Osteoblast (primary cell): Measurements from ENCODE around the gene PPA2. TPM values are rescaled to one million over a fixed set of nuclear protein-coding genes. Genes with fewer than 3 reads are reported as not detected.

Experiments used
- DNase-seq: peaks from one replicate; pipeline ENCODE4 v3.0.0; 2011; ENCODE audit warnings: low spot score, mixed read lengths; ENCODE audit not compliant: insufficient read length; ENCODE audit errors: missing footprints
- H2AFZ ChIP-seq: 2 replicates; pipeline ENCODE4 v1.6.0; 2011; ENCODE audit warnings: mild to moderate bottlenecking, low read length
- H3K27ac ChIP-seq: 2 replicates; pipeline ENCODE4 v1.5.1; 2011; ENCODE audit warnings: mild to moderate bottlenecking, low read depth, low read length, moderate library complexity
- H3K27me3 ChIP-seq: 2 replicates; pipeline ENCODE4 v1.6.0; 2012; ENCODE audit warnings: mild to moderate bottlenecking, control low read depth, inconsistent platforms, low read length, moderate library complexity; ENCODE audit not compliant: insufficient read depth
- H3K36me3 ChIP-seq: 2 replicates; pipeline ENCODE4 v1.5.1; 2011; ENCODE audit warnings: mild to moderate bottlenecking, low read length, control low read depth, moderate library complexity; ENCODE audit not compliant: insufficient read depth
- H3K4me1 ChIP-seq: 2 replicates; pipeline ENCODE4 v1.5.1; 2011; ENCODE audit warnings: mild to moderate bottlenecking, low read length, control low read depth, moderate library complexity; ENCODE audit not compliant: insufficient read depth
- H3K4me2 ChIP-seq: 2 replicates; pipeline ENCODE4 v1.6.0; 2011; ENCODE audit warnings: mild to moderate bottlenecking, low read length; ENCODE audit not compliant: insufficient read depth
- H3K4me3 ChIP-seq: fragments of 200-600 bp; sonication (generic); 3 replicates; pipeline ENCODE4 v1.5.1; 2012; ENCODE audit warnings: mild to moderate bottlenecking, low read length, inconsistent platforms; ENCODE audit not compliant: insufficient read depth
- H3K79me2 ChIP-seq: 2 replicates; pipeline ENCODE4 v1.6.0; 2012; ENCODE audit warnings: mild to moderate bottlenecking, low read length, control low read depth, inconsistent platforms; ENCODE audit not compliant: insufficient read depth
- H3K9me3 ChIP-seq: 2 replicates; pipeline ENCODE4 v1.5.1; 2011; ENCODE audit warnings: low read depth, low read length, control low read depth
- H4K20me1 ChIP-seq: 2 replicates; pipeline ENCODE4 v1.6.0; 2012; ENCODE audit warnings: mild to moderate bottlenecking, low read length, control low read depth; ENCODE audit not compliant: insufficient read depth
- CTCF ChIP-seq: IDR thresholded peaks from 2 replicates; pipeline ENCODE4 v1.5.1; 2011; ENCODE audit warnings: mild to moderate bottlenecking, low read depth, low read length, moderate library complexity; ENCODE audit errors: extremely low read depth
- total RNA-seq: library from RNA; depleted of rRNA; stranded (reverse); fragments of >200 nt; gene quantifications from 2 replicates; pipeline ENCODE4 v1.2.3, GENCODE V29; 2012

PPA2 gene
- total RNA-seq, 1 donor = 67.0 TPM

DNA sequence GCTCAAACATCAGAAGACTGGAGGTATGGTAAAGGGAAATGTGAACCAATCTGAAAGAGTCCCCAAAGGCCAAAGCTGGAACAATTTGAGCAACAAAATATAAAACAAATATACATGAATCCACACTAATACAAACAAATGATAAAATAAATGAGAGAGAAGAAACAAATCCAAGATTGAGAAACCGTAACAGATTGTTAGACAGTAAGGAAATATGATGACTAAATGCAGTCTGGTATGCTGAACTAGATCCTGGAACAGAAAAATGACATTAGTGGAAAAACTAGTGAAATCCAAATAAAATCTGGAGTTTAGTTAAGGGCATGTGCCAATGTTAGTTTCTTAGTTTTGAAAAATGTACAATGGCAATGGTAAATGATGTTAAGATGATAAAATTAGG lies 15.9 kb downstream of the PPA2 start:
- no peak overlapping the region for H3K4me3 ChIP-seq
- no peak overlapping the region for H2AFZ ChIP-seq
- peaks cover 18% of the 10 kb centered on the region for H3K79me2 ChIP-seq
- peaks cover 5% of the 10 kb centered on the region for H4K20me1 ChIP-seq
- H3K27ac ChIP-seq = no peak overlapping the region
- DNase-seq = no peak
- H3K36me3 ChIP-seq = no peaks in the 10 kb centered on the region
- H3K27me3 ChIP-seq = no peaks in the 10 kb centered on the region
- no peak for TF ChIP-seq CTCF
- no peaks in the 10 kb centered on the region for H3K9me3 ChIP-seq
- H3K4me1 ChIP-seq = no peaks in the 10 kb centered on the region
- no peak overlapping the region for H3K4me2 ChIP-seq

DNA sequence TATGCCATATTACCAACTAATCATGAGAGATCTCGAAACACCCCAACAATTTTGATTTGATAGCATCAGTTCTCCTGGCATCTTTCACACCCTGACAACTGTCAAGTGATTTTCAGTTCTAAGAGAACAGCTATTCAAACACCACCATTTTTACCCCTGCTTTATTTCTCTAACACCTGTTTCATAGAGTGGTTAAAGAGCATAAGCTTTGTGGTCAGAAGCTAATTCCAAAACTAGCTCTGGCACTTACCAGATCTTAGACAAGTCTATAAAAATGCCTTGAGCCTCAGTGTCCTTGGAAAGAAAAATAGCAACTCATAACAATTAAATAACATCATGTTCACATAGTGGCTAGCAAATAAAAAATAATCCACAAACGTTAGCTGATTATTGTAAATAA lies 17.9 kb downstream of the PPA2 start:
- Histone ChIP-seq H3K27me3 (no peaks in the 10 kb centered on the region), H4K20me1 (peaks cover 5% of the 10 kb centered on the region), H2AFZ (no peak overlapping the region), H3K36me3 (no peaks in the 10 kb centered on the region), H3K4me3 (no peak overlapping the region), H3K4me2 (no peak overlapping the region), H3K9me3 (no peaks in the 10 kb centered on the region), H3K4me1 (no peaks in the 10 kb centered on the region), H3K27ac (no peak overlapping the region), H3K79me2 (peaks cover 15% of the 10 kb centered on the region)
- no peak for TF ChIP-seq CTCF
- DNase-seq = no peak

DNA sequence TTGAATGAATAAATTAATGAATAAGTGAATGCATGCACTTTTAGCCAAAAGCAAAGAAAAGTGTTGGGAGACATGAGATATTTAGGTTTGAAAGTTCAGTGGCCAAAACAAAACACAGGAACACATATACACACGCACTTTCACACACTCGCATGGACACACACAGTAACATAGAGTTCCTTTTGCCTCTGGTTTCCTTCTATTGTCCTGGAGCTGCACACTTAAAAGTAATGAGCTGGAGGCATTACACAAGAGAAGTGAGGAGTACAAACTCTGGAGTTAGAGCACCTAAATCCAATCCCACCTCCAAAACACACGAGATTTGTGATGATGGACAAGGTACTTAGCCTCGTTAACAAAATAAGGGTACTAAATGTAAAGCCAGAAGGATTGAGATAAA lies 18.7 kb downstream of the PPA2 start:
- Histone ChIP-seq H3K27ac (no peak overlapping the region), H3K4me1 (no peaks in the 10 kb centered on the region), H3K4me2 (no peak overlapping the region), H3K79me2 (peaks cover 12% of the 10 kb centered on the region), H2AFZ (no peak overlapping the region), H3K27me3 (no peaks in the 10 kb centered on the region), H3K4me3 (no peak overlapping the region), H4K20me1 (peaks cover 5% of the 10 kb centered on the region), H3K9me3 (no peaks in the 10 kb centered on the region), H3K36me3 (no peaks in the 10 kb centered on the region)
- TF ChIP-seq CTCF = no peak
- DNase-seq = no peak

GRCh38 chr4:105453550-105454205 lies 20.2 kb downstream of the PPA2 start:
- no peak for TF ChIP-seq CTCF
- H3K4me2 ChIP-seq = no peak overlapping the region
- peaks cover 5% of the 10 kb centered on the region for H4K20me1 ChIP-seq
- no peaks in the 10 kb centered on the region for H3K9me3 ChIP-seq
- H3K4me3 ChIP-seq = no peak overlapping the region
- no peaks in the 10 kb centered on the region for H3K27me3 ChIP-seq
- no peaks in the 10 kb centered on the region for H3K4me1 ChIP-seq
- H3K36me3 ChIP-seq = no peaks in the 10 kb centered on the region
- no peak for DNase-seq
- H2AFZ ChIP-seq = no peak overlapping the region
- H3K79me2 ChIP-seq = peaks cover 10% of the 10 kb centered on the region
- H3K27ac ChIP-seq = no peak overlapping the region
